ENCODE results near the gene OR51M1.
A peak's percentile ranks its signal among the peaks of the same experiment; 100 is the strongest.
"Not testable (repeated sequence)": the region's sequence is repeated elsewhere in the genome, so short reads cannot be mapped to it uniquely, and the experiment has no call there.

The OR51M1 gene

GRCh38 chr11:5383576-5383975 is at the start of gene OR51M1:
OR51M1 (plus strand) TSS chr11:5383812; CDS start chr11:5389399, 5,587 bp downstream.
- DNase-seq (ENCODE audit: low read depth in 2 of 2) = no peak

GRCh38 chr11:5335170-5335569 is 48.4 kb upstream of the OR51M1 start:
- no peak for DNase-seq (ENCODE audit: low read depth in 2 of 2)

- no peak for DNase-seq (ENCODE audit: low read depth in 2 of 2)
Observed at GRCh38 chr11:5336331-5336730, 47.3 kb upstream of the OR51M1 start.

GRCh38 chr11:5337253-5337652 is 46.4 kb upstream of the OR51M1 start:
- DNase-seq (ENCODE audit: low read depth in 2 of 2) = not testable (repeated sequence)

GRCh38 chr11:5339771-5340322 is 43.8 kb upstream of the OR51M1 start:
- DNase-seq (ENCODE audit: low read depth in 2 of 2) = no peak

GRCh38 chr11:5343474-5344335 is 39.9 kb upstream of the OR51M1 start, which contains the start of gene OR51B5:
OR51B5 (minus strand) TSS chr11:5343524; CDS start chr11:5343524, 0 bp downstream.
- DNase-seq (ENCODE audit: low read depth in 2 of 2) = no peak

GRCh38 chr11:5345831-5346230 is 37.8 kb upstream of the OR51M1 start:
- no peak for DNase-seq (ENCODE audit: low read depth in 2 of 2)

GRCh38 chr11:5348551-5349194 is 34.9 kb upstream of the OR51M1 start:
- no peak for DNase-seq (ENCODE audit: low read depth in 2 of 2)

- no peak for DNase-seq (ENCODE audit: low read depth in 2 of 2)
Observed at GRCh38 chr11:5349550-5349949, 34.1 kb upstream of the OR51M1 start.

GRCh38 chr11:5351208-5351607 is 32.4 kb upstream of the OR51M1 start, which contains the start of gene OR51B6:
OR51B6 (plus strand) TSS chr11:5351508; CDS start chr11:5351508, 0 bp downstream.
- no peak for DNase-seq (ENCODE audit: low read depth in 2 of 2)

GRCh38 chr11:5356031-5356430 is 27.6 kb upstream of the OR51M1 start:
- not testable (repeated sequence) for DNase-seq (ENCODE audit: low read depth in 2 of 2)

GRCh38 chr11:5362017-5362625 is 21.5 kb upstream of the OR51M1 start:
- DNase-seq (ENCODE audit: low read depth in 2 of 2) = no peak

GRCh38 chr11:5363679-5364078 is 19.9 kb upstream of the OR51M1 start:
- DNase-seq (ENCODE audit: low read depth in 2 of 2) = no peak

- no peak for DNase-seq (ENCODE audit: low read depth in 2 of 2)
Observed at GRCh38 chr11:5364214-5364613, 19.4 kb upstream of the OR51M1 start.

GRCh38 chr11:5366365-5366764 is 17.2 kb upstream of the OR51M1 start:
- DNase-seq (ENCODE audit: low read depth in 2 of 2) = not testable (repeated sequence)

GRCh38 chr11:5366856-5367255 is 16.8 kb upstream of the OR51M1 start:
- DNase-seq (ENCODE audit: low read depth in 2 of 2) = no peak

- DNase-seq (ENCODE audit: low read depth in 2 of 2) = no peak
Observed at GRCh38 chr11:5367448-5368074, 16.1 kb upstream of the OR51M1 start.

- DNase-seq (ENCODE audit: low read depth in 2 of 2) = no peak
Observed at GRCh38 chr11:5368502-5369043, 15.0 kb upstream of the OR51M1 start.

- no peak for DNase-seq (ENCODE audit: low read depth in 2 of 2)
Observed at GRCh38 chr11:5369789-5370188, 13.8 kb upstream of the OR51M1 start.

- peak in 1 of 2 donors; percentile 6 for DNase-seq (ENCODE audit: low read depth in 2 of 2)
Observed at GRCh38 chr11:5380740-5381342, 2.8 kb upstream of the OR51M1 start.

GRCh38 chr11:5384335-5384734 is 723 bp downstream of the OR51M1 start:
- DNase-seq (ENCODE audit: low read depth in 2 of 2) = no peak

All from stimulated activated CD8-positive, alpha-beta memory T cell treated with anti-CD3 and anti-CD28 coated beads, Interleukin-2, amount 100 ng/mL, for 48 hours (primary cell).